IMR-90 (cell line): Measurements from ENCODE around the gene PODXL2. TPM values are rescaled to one million over a fixed set of nuclear protein-coding genes. Genes with fewer than 3 reads are reported as not detected.

ENCODE experiments used
- ATAC-seq: fragments of 200-7000 bp; cut with Tn5 transposase; 2 replicates; pipeline ENCODE4 v1.9.1; 2020; ENCODE audit warnings: low read depth, mild to moderate bottlenecking, moderate library complexity
- BruUV-seq: library from RNA; stranded (reverse); fragments of 400-500 nt; replicated peaks from 2 replicates; lab custom pipeline; 2021; lab: Mats Ljungman, UMichigan
- CTCF ChIA-PET: fragments of 300-600 bp; formaldehyde crosslinking; extraction: SDS; loops from one replicate; lab custom pipeline; 2021; ENCODE audit warnings: antibody characterized with exemption; lab: Yijun Ruan, JAX
- POLR2A ChIA-PET: fragments of 300-600 bp; sonication (Branson Sonifier 250); formaldehyde crosslinking; loops from one replicate; lab custom pipeline; 2022; ENCODE audit warnings: antibody characterized with exemption; ENCODE audit not compliant: unreplicated experiment; lab: Charles Lee
- DNase-seq: peaks from one replicate; pipeline ENCODE4 v3.0.0; 2013
- H2AFZ ChIP-seq: replicated peaks from 2 replicates; pipeline ENCODE3; 2013; ENCODE audit warnings: low read length, mild to moderate bottlenecking; ENCODE audit not compliant: poor library complexity
- H2AK5ac ChIP-seq: 2 replicates; pipeline ENCODE4 v1.6.1; 2013; ENCODE audit warnings: low read depth, low read length, inconsistent platforms
- H2AK9ac ChIP-seq: replicated peaks from 2 replicates; pipeline ENCODE3; 2013; ENCODE audit warnings: mild to moderate bottlenecking, low read depth, low read length, moderate library complexity; ENCODE audit not compliant: poor library complexity
- H2BK120ac ChIP-seq: 2 replicates; pipeline ENCODE4 v1.6.1; 2013; ENCODE audit warnings: low read depth, low read length, inconsistent platforms
- H2BK15ac ChIP-seq: 3 replicates; pipeline ENCODE4 v1.6.1; 2013; ENCODE audit warnings: low read depth, low read length, inconsistent platforms
- H2BK20ac ChIP-seq: 2 replicates; pipeline ENCODE4 v1.6.1; 2013; ENCODE audit warnings: low read depth, mild to moderate bottlenecking, inconsistent platforms, low read length, moderate library complexity
- H2BK5ac ChIP-seq: 2 replicates; pipeline ENCODE4 v1.6.1; 2013; ENCODE audit warnings: mild to moderate bottlenecking, low read depth, low read length, inconsistent platforms; ENCODE audit not compliant: poor library complexity, severe bottlenecking
- H3K14ac ChIP-seq: replicated peaks from 2 replicates; pipeline ENCODE4 v1.6.1; 2013; ENCODE audit warnings: low read depth, low read length, inconsistent platforms
- H3K18ac ChIP-seq: 2 replicates; pipeline ENCODE4 v1.6.1; 2013; ENCODE audit warnings: low read depth, low read length, control low read depth
- H3K23ac ChIP-seq: 2 replicates; pipeline ENCODE4 v1.6.1; 2013; ENCODE audit warnings: low read depth, low read length, inconsistent platforms
- H3K27ac ChIP-seq: 2 replicates; pipeline ENCODE4 v1.5.1; 2013; ENCODE audit warnings: mild to moderate bottlenecking, control low read depth, low read length; ENCODE audit not compliant: insufficient read depth
- H3K27me3 ChIP-seq: 2 replicates; pipeline ENCODE4 v1.6.1; 2013; ENCODE audit warnings: low read length; ENCODE audit not compliant: control insufficient read depth, insufficient read depth
- H3K36me3 ChIP-seq: 2 replicates; pipeline ENCODE4 v1.6.1; 2013; ENCODE audit warnings: low read length, mixed read lengths; ENCODE audit not compliant: control insufficient read depth, insufficient read depth
- H3K4ac ChIP-seq: 2 replicates; pipeline ENCODE4 v1.6.1; 2013; ENCODE audit warnings: low read depth, low read length, inconsistent platforms
- H3K4me1 ChIP-seq: 2 replicates; pipeline ENCODE4 v1.6.1; 2013; ENCODE audit warnings: low read length, mixed read lengths; ENCODE audit not compliant: control insufficient read depth, insufficient read depth
- H3K4me2 ChIP-seq: 2 replicates; pipeline ENCODE4 v1.6.1; 2013; ENCODE audit warnings: low read depth, mild to moderate bottlenecking, control low read depth, low read length, moderate library complexity
- H3K4me3 ChIP-seq: 2 replicates; pipeline ENCODE4 v1.5.1; 2013; ENCODE audit warnings: low read depth, mild to moderate bottlenecking, control low read depth, low read length, moderate library complexity; ENCODE audit not compliant: insufficient read depth
- H3K56ac ChIP-seq: 2 replicates; pipeline ENCODE4 v1.6.1; 2013; ENCODE audit warnings: low read length, inconsistent platforms; ENCODE audit not compliant: insufficient read depth; ENCODE audit errors: extremely low read depth
- H3K79me1 ChIP-seq, 2 experiments: 2 replicates each; pipeline ENCODE4 v1.6.1; 2013; ENCODE audit warnings: low read length in 2 of 2, inconsistent platforms in 1 of 2, low read depth in 1 of 2
- H3K9ac ChIP-seq: 2 replicates; pipeline ENCODE4 v1.6.1; 2013; ENCODE audit warnings: low read depth, low read length, control low read depth
- H3K9me1 ChIP-seq: 2 replicates; pipeline ENCODE4 v1.6.1; 2013; ENCODE audit warnings: low read length, inconsistent platforms; ENCODE audit not compliant: insufficient read depth
- H3K9me3 ChIP-seq: 2 replicates; pipeline ENCODE4 v1.6.1; 2013; ENCODE audit warnings: low read length; ENCODE audit not compliant: control insufficient read depth, insufficient read depth
- H4K20me1 ChIP-seq: 2 replicates; pipeline ENCODE4 v1.6.1; 2013; ENCODE audit warnings: low read length, inconsistent platforms; ENCODE audit not compliant: insufficient read depth
- H4K5ac ChIP-seq: 2 replicates; pipeline ENCODE4 v1.6.1; 2013; ENCODE audit warnings: mild to moderate bottlenecking, low read depth, low read length, control low read depth
- H4K8ac ChIP-seq, 2 experiments: 2 replicates each; pipeline ENCODE4 v1.6.1; 2013; ENCODE audit warnings: low read depth in 2 of 2, low read length in 2 of 2, control low read depth in 1 of 2, inconsistent platforms in 1 of 2
- H4K91ac ChIP-seq: 2 replicates; pipeline ENCODE4 v1.6.1; 2013; ENCODE audit warnings: low read depth, low read length, inconsistent platforms; ENCODE audit not compliant: insufficient read depth
- CTCF ChIP-seq: conservative IDR thresholded peaks from 2 replicates; pipeline ENCODE4 v1.5.1; 2012; ENCODE audit warnings: mild to moderate bottlenecking, low read depth, low read length, improper control_type of control experiment
- FOS ChIP-seq: fragments of 150-350 bp; IDR thresholded peaks from 2 replicates; pipeline ENCODE4 v1.6.1; 2016; ENCODE audit warnings: low read depth, low read length
- WGBS, 2 experiments: methylation state at CpG; one replicate each; pipeline versions ENCODE4 v1.1.5 to v1.1.7; 2013; ENCODE audit warnings: missing lambda C conversion rate in 2 of 2; ENCODE audit not compliant: insufficient read length in 1 of 2; ENCODE audit errors: extremely low coverage in 2 of 2; 5-methylcytosine and 5-hydroxymethylcytosine counted together
- dilution Hi-C: fragments of 300-500 bp; cut with HindIII; formaldehyde crosslinking; loops from one replicate; pipeline ENCODE4 v1.14.3; 2018; ENCODE audit warnings: low sequenced_read_pairs; ENCODE audit not compliant: unreplicated experiment
- in situ Hi-C: fragments of 300-500 bp; cut with MboI; formaldehyde crosslinking; loops from 3 replicates; pipeline ENCODE4 v1.14.3; 2019; ENCODE audit warnings: low sequenced_read_pairs, inconsistent platforms, mixed read lengths
- intact Hi-C: fragments of 100-400 bp; cut with micrococcal nuclease; formaldehyde crosslinking; loops from 2 replicates; pipeline ENCODE4 v1.10.0; 2022
- polyA plus RNA-seq, 3 experiments: library from polyadenylated mRNA; depleted of rRNA; stranded (reverse); fragments of >200 nt; gene quantifications; 2 replicates each; pipeline ENCODE4 v1.2.3, GENCODE V29; 2012; ENCODE audit warnings: low replicate concordance in 1 of 3
- total RNA-seq: library from RNA; depleted of rRNA; stranded (reverse); fragments of >200 nt; gene quantifications from 2 replicates; pipeline ENCODE4 v1.2.3, GENCODE V29; 2012

PODXL2 gene
- total and polyA plus RNA-seq, 2 of the 4 experiments (the other 2 are of a cell fraction): 1.6 to 5.4 TPM

- Histone ChIP-seq H3K23ac (no peak overlapping the region), H3K14ac (no peak overlapping the region), H3K18ac (no peak overlapping the region), H3K9ac (no peak overlapping the region), H2BK5ac (no peak overlapping the region), H3K36me3 (peaks cover 31% of the 10 kb centered on the region), H4K20me1 (no peaks in the 10 kb centered on the region), H2AK5ac (no peak overlapping the region), H3K56ac (no peak overlapping the region), H3K4me3 (no peak overlapping the region), H3K9me1 (0 out of 2 replicates have a peak, but pooled peaks cover 2% of the 10 kb centered on the region), H3K4me1 (no peaks in the 10 kb centered on the region), H4K8ac (no peak overlapping the region), H2AK9ac (no peak overlapping the region), H3K4me2 (no peak overlapping the region), H3K27me3 (no peaks in the 10 kb centered on the region), H3K9me3 (no peaks in the 10 kb centered on the region), H3K27ac (no peak overlapping the region), H4K5ac (no peak overlapping the region), H2BK15ac (no peak overlapping the region), H3K79me1 (peaks cover 4 to 5% of the 10 kb centered on the region in 2 experiments), H2BK120ac (no peak overlapping the region), H4K91ac (no peak overlapping the region), H2BK20ac (no peak overlapping the region), H3K4ac (no peak overlapping the region), H2AFZ (no peak overlapping the region)
- in situ Hi-C loops: no loop called here
- intact Hi-C loops: no loop called here
- no TSS peak for BruUV-seq
- WGBS, 2 experiments: 63% methylated on average over 2 of the region's 21 CpGs; no CpG with 5 or more reads in 1 of the 2 experiments
- ChIA-PET CTCF (interaction anchor here (0.6 to 1.3 kb wide), 2 partner anchors 21 to 995 kb away, joined by 3 read pairs; no protein-coding TSS in a partner anchor), POLR2A (no interaction called here)
- peak; percentile 21; the same call in 1 of the 2 replicates for TF ChIP-seq CTCF
- no peak for TF ChIP-seq FOS
- ATAC-seq (no peak), DNase-seq (no peak)
- dilution Hi-C loops: no loop called here
Observed at GRCh38 chr3:127679534-127680145, 50.7 kb downstream of the PODXL2 start.
